Medulla oblongata (tissue), 1 donor: Measurements from ENCODE around the gene RIMBP3B.
"Not testable (repeated sequence)": the region's sequence is repeated elsewhere in the genome, so short reads cannot be mapped to it uniquely, and the experiment has no call there.

Experiments
- DNase-seq: peaks from one replicate; pipeline ENCODE4 v3.0.0-alpha.2; 2015; ENCODE audit errors: extremely low spot score

RIMBP3B gene

DNA sequence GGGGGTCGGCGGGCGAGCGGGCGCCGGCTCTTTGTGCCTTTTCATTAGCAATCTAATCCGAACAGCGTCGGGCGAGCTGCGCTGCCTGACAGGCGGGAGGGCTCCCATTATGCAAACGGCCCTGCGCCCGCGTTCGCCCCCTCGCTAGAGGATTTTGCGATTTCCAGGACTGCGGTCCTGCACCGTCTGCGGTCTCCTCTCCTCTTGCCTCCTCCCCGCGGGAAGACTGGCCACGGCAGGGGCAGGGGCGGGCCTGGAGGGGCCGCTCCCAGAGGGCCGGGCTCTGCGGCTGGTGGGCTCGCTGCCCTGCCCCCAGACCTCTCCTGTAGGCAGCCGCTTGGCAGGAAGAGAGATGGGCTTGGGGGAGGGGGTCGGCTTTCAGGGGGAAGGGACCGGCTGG, 34.3 kb downstream of the RIMBP3B start:
- not testable (repeated sequence) for DNase-seq

DNA sequence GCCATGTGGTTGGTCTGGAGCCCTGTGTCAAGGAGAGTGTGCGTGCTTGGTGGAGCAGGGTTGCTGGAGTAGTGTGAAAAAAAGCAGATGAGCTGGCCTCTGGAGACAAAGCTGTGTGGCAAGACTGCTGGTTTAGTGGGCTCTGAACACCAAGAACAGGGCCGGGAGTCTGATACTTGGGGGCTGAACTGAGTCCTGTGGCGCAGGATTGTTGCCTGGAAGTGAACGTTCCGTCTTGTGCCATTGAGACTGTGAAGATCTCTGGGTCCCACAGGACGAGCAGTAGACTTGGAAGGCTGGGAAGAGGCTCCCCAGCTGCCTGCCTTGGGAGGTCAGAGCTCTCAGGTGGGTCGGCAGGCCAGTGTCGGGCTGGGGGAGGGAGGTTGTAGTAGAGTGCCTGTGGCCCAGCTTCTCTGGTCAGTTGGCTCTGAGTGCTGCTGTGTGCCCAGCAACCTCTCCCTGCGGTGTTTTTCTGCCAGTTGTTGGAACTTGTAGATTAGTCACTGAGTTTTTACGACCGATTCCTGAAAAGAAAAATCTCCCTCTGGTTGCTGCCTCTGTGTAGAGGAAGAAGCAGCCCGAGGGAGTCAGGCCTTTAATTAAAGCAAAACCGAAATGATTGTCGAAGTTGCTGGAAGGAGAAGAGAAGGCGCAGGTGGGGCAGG, 35.6 kb downstream of the RIMBP3B start:
- not testable (repeated sequence) for DNase-seq

DNA sequence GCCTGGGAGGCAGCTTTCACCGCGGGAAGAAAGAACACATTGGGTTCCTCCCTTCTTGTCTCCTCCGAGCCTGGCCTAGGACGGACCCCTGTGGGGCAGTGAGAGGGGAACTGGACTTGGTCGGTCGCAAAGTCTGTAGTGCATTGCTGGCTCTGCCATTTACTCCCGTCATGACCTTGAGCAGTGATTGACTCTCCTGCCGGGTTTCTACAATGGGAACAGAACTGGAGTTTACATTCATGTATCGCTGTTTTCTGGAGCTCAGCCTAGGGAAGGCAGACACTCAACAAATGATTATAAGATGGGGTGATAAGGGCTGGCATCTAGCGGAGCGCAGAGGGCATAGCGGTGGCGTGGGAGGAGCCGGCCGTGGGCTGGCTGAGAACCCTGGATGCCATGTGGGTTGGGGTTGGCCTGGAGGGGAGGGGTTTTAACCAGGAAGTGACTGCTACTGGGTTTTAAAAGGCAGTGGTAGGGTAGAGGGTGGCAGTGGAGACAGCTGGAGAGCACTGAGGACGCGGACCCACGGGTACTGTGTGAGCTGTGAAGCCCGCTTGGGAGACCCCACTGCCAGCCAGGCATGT, 36.7 kb downstream of the RIMBP3B start:
- not testable (repeated sequence) for DNase-seq

DNA sequence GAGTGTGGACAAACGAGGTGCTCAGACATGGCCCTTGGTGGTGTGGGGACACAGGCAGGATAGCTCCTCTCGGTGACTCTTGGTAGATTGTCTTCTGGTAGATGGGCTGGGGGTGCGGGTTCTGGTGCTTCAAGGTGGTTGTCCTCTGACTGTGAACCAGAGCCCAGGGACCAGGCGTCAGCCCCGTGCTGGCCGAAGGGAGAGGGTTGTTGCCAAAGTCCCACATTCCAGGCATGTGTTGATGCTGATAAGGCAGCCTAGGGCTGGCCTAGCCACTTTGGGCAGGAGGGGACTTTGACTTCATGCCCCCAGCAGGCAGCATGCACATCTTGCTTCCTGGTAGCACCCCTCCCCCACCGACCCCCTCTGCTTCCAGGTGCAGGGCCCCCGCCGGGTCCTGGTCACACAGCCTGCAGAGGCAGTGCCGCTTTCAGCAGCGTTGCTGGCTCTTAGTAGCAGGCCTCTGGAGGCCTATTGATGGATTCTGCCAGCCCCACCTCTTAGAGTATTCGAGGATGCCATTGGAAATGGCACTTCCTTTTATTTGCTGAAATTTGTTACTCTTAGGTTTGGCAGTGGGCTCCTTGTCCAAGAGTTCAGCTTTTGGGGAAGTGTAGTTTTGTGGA, 40.6 kb downstream of the RIMBP3B start:
- DNase-seq = not testable (repeated sequence)

DNA sequence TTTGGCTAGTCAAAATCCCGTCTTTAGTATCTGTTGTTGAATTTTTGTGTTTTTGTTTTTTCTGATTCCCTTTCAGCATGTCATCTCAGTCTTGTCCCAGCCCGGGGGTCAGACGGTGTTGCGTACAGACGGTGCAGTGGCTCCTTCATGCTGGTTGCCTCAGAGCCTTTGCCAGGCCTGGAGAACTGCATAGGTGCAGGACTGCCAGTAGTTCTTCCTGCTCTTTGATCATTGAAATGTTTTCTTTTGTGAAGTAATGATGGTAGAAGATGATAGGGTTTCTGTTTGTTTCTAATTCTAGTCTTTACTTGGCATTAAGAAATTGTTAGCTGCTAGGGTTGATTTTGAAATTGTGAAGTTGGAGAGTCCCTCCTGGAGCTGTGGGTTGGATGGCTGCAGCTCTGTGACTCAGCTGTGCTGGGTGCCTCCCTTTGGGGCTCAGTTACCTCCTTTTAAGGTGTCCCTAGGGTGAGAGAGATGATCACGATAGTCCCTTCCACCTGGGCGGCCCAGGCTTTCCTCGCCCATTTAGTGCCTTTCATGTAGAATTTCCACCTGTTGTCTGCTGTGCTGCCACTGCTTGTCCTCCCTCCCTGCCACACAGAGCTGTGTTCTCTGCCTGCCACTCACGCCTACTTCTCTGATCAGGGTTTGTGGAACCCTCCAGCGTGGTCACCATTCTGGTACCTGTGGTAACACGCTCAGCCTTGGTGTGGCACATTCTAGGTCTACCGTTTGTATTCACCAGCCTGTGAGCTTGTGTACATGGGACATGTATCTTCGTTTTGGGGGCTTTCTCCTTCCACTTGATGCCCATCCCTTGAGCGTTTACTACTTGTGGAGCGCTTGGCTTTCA, 51.1 kb downstream of the RIMBP3B start:
- DNase-seq = not testable (repeated sequence)

DNA sequence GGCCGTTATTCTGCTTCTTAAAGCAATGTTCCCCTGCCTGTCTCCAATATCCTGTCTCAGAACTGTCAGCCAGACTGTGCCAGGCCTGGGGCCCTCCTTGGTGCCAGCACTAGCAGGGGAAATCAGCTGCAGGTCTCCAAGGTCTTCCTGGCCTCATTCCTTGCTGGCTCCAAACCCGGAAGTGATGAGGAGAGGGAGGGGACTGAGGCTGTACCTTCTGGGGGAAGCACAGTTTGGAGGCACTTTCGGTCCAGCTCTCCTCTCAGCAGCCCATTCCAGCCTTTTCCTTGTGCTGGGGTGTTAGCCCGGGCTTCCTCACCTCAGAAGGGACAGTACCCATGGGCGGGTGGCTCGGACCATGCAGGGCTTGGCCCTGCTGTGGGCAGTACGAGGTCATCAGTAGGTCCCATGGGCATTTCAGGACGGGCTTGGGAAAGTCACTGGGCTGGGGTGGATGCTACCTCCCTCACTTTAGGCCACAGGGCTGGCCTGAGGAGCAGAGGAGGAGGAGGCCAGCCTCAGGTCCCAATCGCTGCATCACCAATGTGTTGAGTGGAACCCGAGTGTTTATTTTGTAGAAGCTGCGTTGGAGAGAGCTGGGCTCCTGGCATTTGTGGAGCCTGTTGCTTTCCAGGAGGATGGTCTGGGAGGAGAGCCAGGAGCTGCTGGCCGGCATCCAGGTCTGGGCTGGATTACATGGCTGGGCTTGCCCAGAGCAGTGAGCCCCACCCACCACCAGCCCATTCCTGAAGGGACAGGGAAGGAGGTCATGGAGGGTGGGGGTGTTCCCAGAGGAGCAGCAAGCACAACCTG, 52.7 kb downstream of the RIMBP3B start:
- DNase-seq = not testable (repeated sequence)

DNA sequence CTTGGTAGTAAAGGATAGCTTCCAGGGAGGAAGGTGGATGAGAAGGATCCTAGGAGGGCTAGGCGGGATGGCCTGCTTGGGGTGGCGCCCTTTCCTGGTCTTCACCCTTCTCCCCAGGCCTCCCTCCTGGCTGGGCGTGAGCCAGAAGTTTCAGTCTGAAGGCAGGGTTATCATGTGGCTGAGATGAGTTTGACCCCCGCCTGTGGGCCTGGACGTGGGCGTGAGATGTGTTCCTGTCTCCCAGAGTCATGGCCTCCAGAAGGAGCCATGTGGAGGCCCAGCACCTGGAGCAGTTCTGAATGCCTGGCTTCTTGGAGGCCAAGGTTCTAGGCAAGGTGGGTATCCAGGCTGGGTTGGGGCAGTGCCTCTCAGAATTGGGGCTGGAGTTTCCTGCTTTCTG, 54.5 kb downstream of the RIMBP3B start:
- not testable (repeated sequence) for DNase-seq
